DMS 273 (cell line): Measurements from ENCODE around the gene IL31.

Source experiments
- DNase-seq: peaks from one replicate; lab custom pipeline; 2025; ENCODE audit not compliant: unreplicated experiment; lab: John Stamatoyannopoulos, UW

Gene IL31

GRCh38 chr12:122133192-122133950 is 40.6 kb downstream of the IL31 start:
- no peak for DNase-seq

GRCh38 chr12:122130150-122130549 is 43.9 kb downstream of the IL31 start:
- no peak for DNase-seq

- DNase-seq: no peak
These were observed 44.9 kb downstream of the IL31 start for GRCh38 chr12:122129131-122129530.

- DNase-seq: no peak
These were observed 45.5 kb downstream of the IL31 start for GRCh38 chr12:122128481-122128880.

GRCh38 chr12:122127839-122128238 is 46.2 kb downstream of the IL31 start:
- DNase-seq: no peak

GRCh38 chr12:122126713-122127597 is 47.1 kb downstream of the IL31 start:
- peak; percentile 10 for DNase-seq

- no peak for DNase-seq
These were observed 47.7 kb downstream of the IL31 start for GRCh38 chr12:122126342-122126635.

GRCh38 chr12:122125452-122126341 is 48.3 kb downstream of the IL31 start:
- DNase-seq: no peak

GRCh38 chr12:122124370-122124769 is 49.7 kb downstream of the IL31 start:
- no peak for DNase-seq

GRCh38 chr12:122123761-122124145 is 50.3 kb downstream of the IL31 start:
- DNase-seq: no peak

- DNase-seq: peak; percentile 84
These were observed 50.8 kb downstream of the IL31 start for GRCh38 chr12:122123051-122123760.
